ENCODE measurements around the gene ASGR1.

DNA sequence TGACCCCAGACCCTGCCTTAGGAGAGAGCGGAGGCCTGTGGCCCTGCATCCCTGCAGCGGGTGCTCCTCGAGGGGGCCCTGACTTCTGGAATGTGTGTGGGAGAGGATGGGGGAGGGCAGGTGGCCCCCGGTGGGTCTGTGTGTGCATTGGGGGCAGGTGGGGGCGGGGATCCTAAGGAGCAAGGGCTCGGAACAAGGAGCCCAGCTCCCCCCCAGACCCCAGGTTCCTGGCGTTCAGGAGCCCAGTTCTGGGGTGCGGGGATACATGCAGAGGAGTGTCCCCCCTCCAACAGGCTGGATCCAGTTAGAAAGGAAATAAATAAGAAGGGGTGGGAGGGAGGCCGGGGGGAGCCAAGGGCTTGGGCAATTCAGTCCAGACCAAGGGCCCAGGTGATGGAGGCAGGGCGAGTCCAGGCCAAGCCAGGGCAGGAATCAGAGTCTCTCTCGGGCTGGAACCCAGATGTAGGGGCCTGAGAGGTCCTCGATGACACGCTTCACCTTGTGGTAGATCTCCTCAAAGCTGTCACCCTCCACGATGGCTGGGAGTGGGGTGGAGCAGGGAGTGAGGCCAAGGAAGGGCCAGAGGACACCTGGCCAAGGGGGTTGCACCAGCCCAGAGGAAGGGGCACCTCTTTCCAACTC, 11.2 kb upstream of the ASGR1 start:
- TF ChIP-seq, protein P1, sequence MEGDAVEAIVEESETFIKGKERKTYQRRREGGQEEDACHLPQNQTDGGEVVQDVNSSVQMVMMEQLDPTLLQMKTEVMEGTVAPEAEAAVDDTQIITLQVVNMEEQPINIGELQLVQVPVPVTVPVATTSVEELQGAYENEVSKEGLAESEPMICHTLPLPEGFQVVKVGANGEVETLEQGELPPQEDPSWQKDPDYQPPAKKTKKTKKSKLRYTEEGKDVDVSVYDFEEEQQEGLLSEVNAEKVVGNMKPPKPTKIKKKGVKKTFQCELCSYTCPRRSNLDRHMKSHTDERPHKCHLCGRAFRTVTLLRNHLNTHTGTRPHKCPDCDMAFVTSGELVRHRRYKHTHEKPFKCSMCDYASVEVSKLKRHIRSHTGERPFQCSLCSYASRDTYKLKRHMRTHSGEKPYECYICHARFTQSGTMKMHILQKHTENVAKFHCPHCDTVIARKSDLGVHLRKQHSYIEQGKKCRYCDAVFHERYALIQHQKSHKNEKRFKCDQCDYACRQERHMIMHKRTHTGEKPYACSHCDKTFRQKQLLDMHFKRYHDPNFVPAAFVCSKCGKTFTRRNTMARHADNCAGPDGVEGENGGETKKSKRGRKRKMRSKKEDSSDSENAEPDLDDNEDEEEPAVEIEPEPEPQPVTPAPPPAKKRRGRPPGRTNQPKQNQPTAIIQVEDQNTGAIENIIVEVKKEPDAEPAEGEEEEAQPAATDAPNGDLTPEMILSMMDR (IDR thresholded peaks at IDR 0.05 in 4 of 5, conservative IDR thresholded peaks at IDR 0.05 in 1 of 5) = no peak
- TF ChIP-seq POLR2A (IDR thresholded peaks at IDR 0.05) = no peak

All from gastrocnemius medialis (tissue), 4 donors.